ENCODE measurements around the gene ZBTB7A.

The ZBTB7A gene

GRCh38 chr19:4066176-4066606 is 508 bp downstream of the ZBTB7A start:
- no peak for DNase-seq

GRCh38 chr19:4065430-4066175 is 1.1 kb downstream of the ZBTB7A start:
- peak; percentile 99 for DNase-seq

GRCh38 chr19:4064496-4065260 is 2.0 kb downstream of the ZBTB7A start:
- peak; percentile 59 for DNase-seq

- DNase-seq = no peak
These were observed 2.6 kb downstream of the ZBTB7A start for GRCh38 chr19:4064149-4064495.

GRCh38 chr19:4063369-4064148 is 3.1 kb downstream of the ZBTB7A start:
- DNase-seq = no peak

GRCh38 chr19:4062419-4063368 is 4.0 kb downstream of the ZBTB7A start:
- DNase-seq = no peak

GRCh38 chr19:4061683-4062418 is 4.8 kb downstream of the ZBTB7A start:
- no peak for DNase-seq

- DNase-seq = no peak
These were observed 5.5 kb downstream of the ZBTB7A start for GRCh38 chr19:4061178-4061682.

GRCh38 chr19:4060621-4061177 is 6.0 kb downstream of the ZBTB7A start:
- DNase-seq = no peak

- DNase-seq = no peak
These were observed 6.6 kb downstream of the ZBTB7A start for GRCh38 chr19:4059891-4060620.

GRCh38 chr19:4059453-4059871 is 7.2 kb downstream of the ZBTB7A start:
- DNase-seq = no peak

GRCh38 chr19:4058693-4059452 is 7.8 kb downstream of the ZBTB7A start:
- no peak for DNase-seq

- no peak for DNase-seq
These were observed 8.6 kb downstream of the ZBTB7A start for GRCh38 chr19:4057931-4058692.

GRCh38 chr19:4055209-4055552 is 11.5 kb downstream of the ZBTB7A start:
- DNase-seq = no peak

- DNase-seq = no peak
These were observed 12.1 kb downstream of the ZBTB7A start for GRCh38 chr19:4054441-4055208.

GRCh38 chr19:4053423-4054324 is 13.0 kb downstream of the ZBTB7A start:
- no peak for DNase-seq

- no peak for DNase-seq
These were observed 13.7 kb downstream of the ZBTB7A start for GRCh38 chr19:4052993-4053422.

Data from activated CD4-positive, CD25-positive, alpha-beta regulatory T cell treated with anti-CD3 and anti-CD28 coated beads, Interleukin-2, amount 50 U/mL, for 72 hours (primary cell).